Bone marrow (tissue), 2 donors: ENCODE results near the gene WASHC3.

Experiments used
- DNase-seq, 2 donors: peaks; one replicate each; lab custom pipeline; 2025; lab: John Stamatoyannopoulos, UW

WASHC3 gene

DNA sequence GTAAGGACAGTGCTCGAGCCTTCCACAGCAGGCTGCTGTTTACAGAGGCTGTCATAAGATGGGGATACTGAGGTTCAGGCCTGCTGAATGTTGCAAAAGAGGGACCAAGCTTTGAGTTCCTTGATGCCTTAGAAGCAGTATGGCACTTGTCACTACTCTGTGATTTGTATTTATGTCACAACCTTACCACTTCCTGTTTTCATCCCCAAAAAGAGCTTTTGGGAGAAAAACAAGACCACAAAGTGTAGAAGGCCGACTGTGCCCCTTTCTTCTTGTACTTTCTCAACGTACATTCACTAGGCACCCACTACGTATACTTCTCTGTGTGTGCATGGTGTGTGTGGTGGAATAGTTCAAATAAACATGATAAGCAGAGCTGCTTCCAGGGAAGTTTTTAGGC lies 94.3 kb downstream of the WASHC3 start:
- no peak for DNase-seq

DNA sequence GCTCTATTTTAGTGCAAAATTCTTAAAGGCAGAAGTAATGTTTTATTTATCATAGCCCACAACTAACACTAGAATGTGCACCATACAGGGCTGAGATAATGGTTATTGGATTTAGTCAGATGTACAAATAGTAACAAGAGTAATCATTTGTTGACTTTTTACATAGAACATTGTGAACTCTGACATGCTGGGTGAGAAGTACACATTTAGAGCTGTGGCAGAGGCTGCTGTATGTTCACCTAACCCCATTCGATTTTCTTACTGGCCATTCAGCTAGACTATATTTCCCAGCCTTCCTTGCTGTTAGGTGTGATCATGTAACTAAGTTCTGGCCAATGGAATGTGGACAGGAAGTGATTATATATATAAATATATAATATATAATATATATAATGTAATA lies 95.3 kb downstream of the WASHC3 start:
- no peak for DNase-seq

DNA sequence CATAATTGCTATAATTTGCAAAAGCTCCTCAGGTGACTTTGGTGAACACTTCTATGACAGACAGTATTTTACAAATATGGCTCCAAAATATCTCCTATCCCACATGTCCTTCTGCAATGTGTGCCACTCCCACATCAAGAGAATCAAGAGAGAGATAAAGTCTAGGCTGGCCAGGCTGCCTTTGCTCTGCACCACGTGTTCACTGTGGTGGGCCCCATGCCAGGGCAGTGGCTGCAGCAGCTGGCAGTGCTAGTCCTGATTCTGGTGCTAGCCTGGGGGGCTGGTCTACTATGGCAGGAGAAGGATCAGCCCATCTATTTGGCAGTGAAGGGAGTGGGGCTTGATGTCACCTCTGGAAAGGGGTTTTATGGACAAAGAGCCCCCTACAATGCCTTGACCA lies 98.1 kb downstream of the WASHC3 start:
- DNase-seq = no peak
